Measurements from ENCODE around the gene SEMA3B. TPM values are rescaled to one million over a fixed set of nuclear protein-coding genes. Genes with fewer than 3 reads are reported as not detected.

The SEMA3B gene
- polyA plus RNA-seq, 1 donor (not counting 4 experiments of a cell fraction or from before 2014, with no cell fraction given) = 0.58 TPM

DNA sequence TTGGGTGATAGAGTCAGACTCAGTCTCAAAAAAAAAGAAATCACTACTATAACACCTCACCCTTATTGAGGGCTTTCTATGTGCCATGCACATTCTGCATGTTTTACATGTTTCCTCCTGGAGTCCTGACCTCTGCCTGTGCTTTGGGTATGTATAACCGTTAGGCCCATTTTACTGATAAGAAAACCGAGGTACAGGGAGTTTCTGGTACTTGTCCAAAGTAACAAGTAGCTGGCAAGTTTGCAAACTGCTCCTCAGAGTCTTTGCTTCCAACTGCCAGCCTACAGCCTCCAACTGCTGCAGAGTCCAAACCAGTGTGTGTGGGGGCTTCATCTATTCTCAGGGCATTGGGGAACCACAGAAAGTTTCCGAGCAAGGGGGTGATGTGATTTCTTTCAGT, 36.6 kb upstream of the SEMA3B start:
- H3K9me1 ChIP-seq (ENCODE audit: control insufficient read depth, extremely low read depth, insufficient read depth, low read length) = no peaks in the 10 kb centered on the region
- no peak overlapping the region for H3K9ac ChIP-seq (ENCODE audit: control insufficient read depth, extremely low read depth, insufficient read depth, low read length)
- H3K4me2 ChIP-seq (ENCODE audit: control insufficient read depth, extremely low read depth, insufficient read depth, low read depth, low read length) = no peak overlapping the region
- no peak overlapping the region for H3K27ac ChIP-seq (ENCODE audit: control insufficient read depth, insufficient read depth, low read length)
- TF ChIP-seq CTCF (optimal IDR thresholded peaks at IDR 0.05 in 1 of 3, IDR thresholded peaks at IDR 0.05 in 1 of 3, conservative IDR thresholded peaks at IDR 0.05 in 1 of 3; ENCODE audit: extremely low read depth in 1 of 3, insufficient read depth in 2 of 3, low read length in 3 of 3) (no peak), EZH2 (IDR thresholded peaks at IDR 0.05; ENCODE audit: low read length) (no peak)
- no peak overlapping the region for H3K4me3 ChIP-seq (ENCODE audit: control insufficient read depth in 2 of 3, extremely low read depth in 1 of 3, insufficient read depth in 2 of 3, low read depth in 1 of 3, low read length in 3 of 3)
- dilution Hi-C loops (cut with MboI; ENCODE audit: extremely low pct_ligation_motif_present, low sequenced_read_pairs) = no loop called here
- H3K79me2 ChIP-seq (ENCODE audit: control insufficient read depth, insufficient read depth, low read length) = peaks cover 12% of the 10 kb centered on the region
- no peaks in the 10 kb centered on the region for H3K27me3 ChIP-seq (ENCODE audit: control insufficient read depth, extremely low read depth, insufficient read depth, low read length)
- H2AFZ ChIP-seq (ENCODE audit: control insufficient read depth, low read length) = no peak overlapping the region
- FAIRE-seq = no peak
- peaks cover 12% of the 10 kb centered on the region for H3K4me1 ChIP-seq (ENCODE audit: control insufficient read depth, extremely low read depth, insufficient read depth, low read length)
- DNase-seq (ENCODE audit: low read depth, low spot score) = no peak
- no peaks in the 10 kb centered on the region for H3K9me3 ChIP-seq (ENCODE audit: control insufficient read depth, low read depth, low read length)
- no peaks in the 10 kb centered on the region for H4K20me1 ChIP-seq (ENCODE audit: control insufficient read depth, extremely low read depth, insufficient read depth, low read length)
- no peaks in the 10 kb centered on the region for H3K36me3 ChIP-seq (ENCODE audit: control insufficient read depth in 2 of 2, extremely low read depth in 1 of 2, insufficient read depth in 2 of 2, low read length in 2 of 2)

- no peak overlapping the region for H3K27ac ChIP-seq (ENCODE audit: control insufficient read depth, insufficient read depth, low read length)
- DNase-seq (ENCODE audit: low read depth, low spot score) (no peak), FAIRE-seq (no peak)
- H3K79me2 ChIP-seq (ENCODE audit: control insufficient read depth, insufficient read depth, low read length) = peaks cover 21% of the 10 kb centered on the region
- H3K9me3 ChIP-seq (ENCODE audit: control insufficient read depth, low read depth, low read length) = no peaks in the 10 kb centered on the region
- no peak overlapping the region for H3K4me2 ChIP-seq (ENCODE audit: control insufficient read depth, extremely low read depth, insufficient read depth, low read depth, low read length)
- H4K20me1 ChIP-seq (ENCODE audit: control insufficient read depth, extremely low read depth, insufficient read depth, low read length) = no peaks in the 10 kb centered on the region
- no peaks in the 10 kb centered on the region for H3K27me3 ChIP-seq (ENCODE audit: control insufficient read depth, extremely low read depth, insufficient read depth, low read length)
- H3K9me1 ChIP-seq (ENCODE audit: control insufficient read depth, extremely low read depth, insufficient read depth, low read length) = no peaks in the 10 kb centered on the region
- H2AFZ ChIP-seq (ENCODE audit: control insufficient read depth, low read length) = no peak overlapping the region
- H3K4me1 ChIP-seq (ENCODE audit: control insufficient read depth, extremely low read depth, insufficient read depth, low read length) = peaks cover 14% of the 10 kb centered on the region
- no peak overlapping the region for H3K9ac ChIP-seq (ENCODE audit: control insufficient read depth, extremely low read depth, insufficient read depth, low read length)
- H3K36me3 ChIP-seq (ENCODE audit: control insufficient read depth in 2 of 2, extremely low read depth in 1 of 2, insufficient read depth in 2 of 2, low read length in 2 of 2) = no peaks in the 10 kb centered on the region
- dilution Hi-C loops (cut with MboI; ENCODE audit: extremely low pct_ligation_motif_present, low sequenced_read_pairs) = no loop called here
- TF ChIP-seq CTCF (optimal IDR thresholded peaks at IDR 0.05 in 1 of 3, IDR thresholded peaks at IDR 0.05 in 1 of 3, conservative IDR thresholded peaks at IDR 0.05 in 1 of 3; ENCODE audit: extremely low read depth in 1 of 3, insufficient read depth in 2 of 3, low read length in 3 of 3) = no peak
- TF ChIP-seq EZH2 (IDR thresholded peaks at IDR 0.05; ENCODE audit: low read length) = no peak
- no peak overlapping the region for H3K4me3 ChIP-seq (ENCODE audit: control insufficient read depth in 2 of 3, extremely low read depth in 1 of 3, insufficient read depth in 2 of 3, low read depth in 1 of 3, low read length in 3 of 3)
Measured at GRCh38 chr3:50233176-50233575, 35.8 kb upstream of the SEMA3B start.

All from keratinocyte (primary cell).